ENCODE data around the gene SMIM8. TPM values are rescaled to one million over a fixed set of nuclear protein-coding genes. Genes with fewer than 3 reads are reported as not detected.

SMIM8 gene
- total RNA-seq, 1 experiment from 2014 or later, result 6.6 TPM

GRCh38 chr6:87376643-87377042, 54.3 kb downstream of the SMIM8 start:
- TF ChIP-seq CTCF (conservative IDR thresholded peaks at IDR 0.05), result no peak
- Histone ChIP-seq H2AFZ (ENCODE audit: low read length) (no peak overlapping the region), H3K23ac (ENCODE audit: insufficient read length, low read depth, low read length) (no peak overlapping the region), H3K79me2 (ENCODE audit: insufficient read depth, low read length) (no peaks in the 10 kb centered on the region), H3K9me3 (ENCODE audit: control insufficient read depth, low read depth, low read length) (no peaks in the 10 kb centered on the region), H3K4me2 (ENCODE audit: insufficient read depth, insufficient read length, low read length) (no peak overlapping the region), H4K91ac (ENCODE audit: insufficient read length, low read depth, low read length) (no peak overlapping the region), H3K27ac (ENCODE audit: insufficient read length, low read depth, low read length) (no peak overlapping the region), H3K14ac (ENCODE audit: insufficient read depth, low read length) (no peak overlapping the region), H2BK120ac (ENCODE audit: low read depth, low read length, poor library complexity, severe bottlenecking) (no peak overlapping the region), H4K20me1 (ENCODE audit: control insufficient read depth, insufficient read depth, insufficient read length) (no peaks in the 10 kb centered on the region), H3K27me3 (ENCODE audit: insufficient read depth, low read length) (no peaks in the 10 kb centered on the region), H3K23me2 (ENCODE audit: insufficient read length, low read depth, low read length, poor library complexity, severe bottlenecking) (no peaks in the 10 kb centered on the region), H3K79me1 (ENCODE audit: insufficient read depth, low read depth, low read length, poor library complexity, severe bottlenecking) (no peaks in the 10 kb centered on the region), H3K4me1 (ENCODE audit: insufficient read depth, low read length) (no peaks in the 10 kb centered on the region), H3T11ph (ENCODE audit: low read length) (no peak overlapping the region), H4K5ac (ENCODE audit: insufficient read length, low read depth, low read length) (no peak overlapping the region), H2AK5ac (ENCODE audit: insufficient read length, low read length) (no peak overlapping the region), H4K8ac (replicated peaks; ENCODE audit: insufficient read length, low read depth, low read length) (no peak overlapping the region), H2BK15ac (ENCODE audit: low read depth, low read length) (no peak overlapping the region), H3K9ac (ENCODE audit: extremely low read depth, insufficient read length, low read length) (no peak overlapping the region), H2BK5ac (ENCODE audit: insufficient read length, low read length) (no peak overlapping the region), H3K4ac (ENCODE audit: low read depth, low read length) (no peak overlapping the region), H3K56ac (ENCODE audit: insufficient read length, low read depth, low read length) (no peak overlapping the region), H2BK20ac (ENCODE audit: low read depth, low read length, poor library complexity, severe bottlenecking) (no peak overlapping the region), H3K18ac (ENCODE audit: insufficient read length, low read depth, low read length) (no peak overlapping the region), H2BK12ac (ENCODE audit: insufficient read length, low read depth, low read length) (no peak overlapping the region)
- Mint-ChIP-seq H3K36me3 (ENCODE audit: insufficient read depth in 1 of 3, low read depth in 3 of 3) (peaks cover 0 to 4% (median 2%) of the 10 kb centered on the region in 3 experiments; a peak in 4 of 7 replicates), H3K27ac (no peak overlapping the region), H3K27me3 (ENCODE audit: low read depth) (no peaks in the 10 kb centered on the region), H3K4me1 (peaks cover 0 to 5% of the 10 kb centered on the region in 2 experiments; a peak in 2 of 4 replicates), H3K9me3 (peaks cover 6 to 14% of the 10 kb centered on the region in 2 experiments; a peak in 3 of 5 replicates), H3K4me3 (no peak overlapping the region)
- no peak for DNase-seq
- no CpG with 5 or more reads among the region's 2 CpGs for WGBS (ENCODE audit: extremely low coverage, insufficient read length, low lambda C conversion rate)

Measured in H9 (cell line).